WTC11 (cell line): ENCODE results near the gene LOXL3. TPM values are rescaled to one million over a fixed set of nuclear protein-coding genes. Genes with fewer than 3 reads are reported as not detected.

Experiments used
- ATAC-seq: fragments of 200-7000 bp; cut with Tn5 transposase; 2 replicates; pipeline ENCODE4 v1.10.0; 2021; ENCODE audit warnings: mild to moderate bottlenecking, moderate library complexity
- CTCF ChIA-PET: fragments of 300-600 bp; sonication (Branson Sonifier 250); formaldehyde crosslinking; loops from one replicate; lab custom pipeline; 2021; ENCODE audit warnings: antibody characterized with exemption; lab: Charles Lee
- POLR2A ChIA-PET: fragments of 350-600 bp; sonication (Branson Sonifier 250); formaldehyde crosslinking; loops from one replicate; lab custom pipeline; 2021; ENCODE audit warnings: antibody characterized with exemption; lab: Charles Lee
- DNase-seq: peaks from one replicate; pipeline ENCODE4 v3.0.0; 2021; ENCODE audit warnings: low spot score
- H3K27ac Mint-ChIP-seq: 2 replicates; pipeline ENCODE4 v1.8.0; 2021; ENCODE audit warnings: mixed read lengths
- H3K27me3 Mint-ChIP-seq: 2 replicates; pipeline ENCODE4 v1.8.0; 2021; ENCODE audit warnings: low read depth, mild to moderate bottlenecking, moderate library complexity, mixed read lengths
- H3K36me3 Mint-ChIP-seq: 2 replicates; pipeline ENCODE4 v1.8.0; 2021; ENCODE audit warnings: mixed read lengths
- H3K4me1 Mint-ChIP-seq: 2 replicates; pipeline ENCODE4 v1.8.0; 2022; ENCODE audit warnings: mixed read lengths
- H3K4me3 Mint-ChIP-seq: 2 replicates; pipeline ENCODE4 v1.8.0; 2021; ENCODE audit warnings: mild to moderate bottlenecking, moderate library complexity, mixed read lengths
- H3K9me3 Mint-ChIP-seq: 2 replicates; pipeline ENCODE4 v1.8.0; 2021; ENCODE audit warnings: mixed read lengths
- EMX1 ChIP-seq: fragments of 250-450 bp; sonication (Bioruptor Pico); IDR thresholded peaks from 2 replicates; pipeline ENCODE4 v1.8.0; 2021; ENCODE audit warnings: mild to moderate bottlenecking
- FOXJ3 ChIP-seq: sonication (generic); formaldehyde crosslinking; IDR thresholded peaks from 2 replicates; pipeline ENCODE4 v1.9.0; 2021; ENCODE audit warnings: missing genetic modification reagents, mild to moderate bottlenecking, borderline replicate concordance
- FOXP4 ChIP-seq: sonication (generic); formaldehyde crosslinking; IDR thresholded peaks from 2 replicates; pipeline ENCODE4 v1.8.0; 2022; ENCODE audit warnings: mild to moderate bottlenecking, missing genetic modification reagents
- GTF2I ChIP-seq: fragments of 250-450 bp; sonication (Bioruptor Pico); conservative IDR thresholded peaks from 2 replicates; pipeline ENCODE4 v1.4.0; 2021; ENCODE audit warnings: mild to moderate bottlenecking
- KAT7 ChIP-seq: sonication (generic); formaldehyde crosslinking; IDR thresholded peaks from 2 replicates; pipeline ENCODE4 v1.8.1; 2023; ENCODE audit warnings: missing genetic modification reagents, mild to moderate bottlenecking, borderline replicate concordance
- NFATC4 ChIP-seq: fragments of 250-450 bp; sonication (Bioruptor Pico); IDR thresholded peaks from 2 replicates; pipeline ENCODE4 v1.9.0; 2021; ENCODE audit warnings: mild to moderate bottlenecking
- NFE2L1 ChIP-seq: sonication (generic); formaldehyde crosslinking; IDR thresholded peaks from 2 replicates; pipeline ENCODE4 v1.8.1; 2023; ENCODE audit warnings: missing genetic modification reagents
- NR1H2 ChIP-seq: sonication (generic); formaldehyde crosslinking; IDR thresholded peaks from 2 replicates; pipeline ENCODE4 v1.9.0; 2021; ENCODE audit warnings: mild to moderate bottlenecking, moderate library complexity, missing genetic modification reagents
- NR3C1 ChIP-seq: sonication (generic); formaldehyde crosslinking; conservative IDR thresholded peaks from 2 replicates; pipeline ENCODE4 v1.8.1; 2023; ENCODE audit warnings: low read depth, mild to moderate bottlenecking, missing genetic modification reagents
- RORB ChIP-seq: fragments of 250-450 bp; sonication (Bioruptor Pico); IDR thresholded peaks from 2 replicates; pipeline ENCODE4 v1.9.0; 2021; ENCODE audit warnings: mild to moderate bottlenecking
- SMAD3 ChIP-seq: sonication (generic); formaldehyde crosslinking; IDR thresholded peaks from 2 replicates; pipeline ENCODE4 v1.8.0; 2022; ENCODE audit warnings: missing genetic modification reagents, mild to moderate bottlenecking, borderline replicate concordance
- ZNF121 ChIP-seq: sonication (generic); formaldehyde crosslinking; IDR thresholded peaks from 2 replicates; pipeline ENCODE4 v1.8.0; 2023; ENCODE audit warnings: missing genetic modification reagents
- ZNF396 ChIP-seq: fragments of 250-450 bp; sonication (Bioruptor Pico); IDR thresholded peaks from 2 replicates; pipeline ENCODE4 v1.8.0; 2021; ENCODE audit warnings: mild to moderate bottlenecking, moderate library complexity, borderline replicate concordance
- ZNF671 ChIP-seq: fragments of 250-450 bp; sonication (Bioruptor Pico); IDR thresholded peaks from 2 replicates; pipeline ENCODE4 v1.8.0; 2021; ENCODE audit warnings: mild to moderate bottlenecking
- total RNA-seq: library from RNA; stranded (reverse); gene quantifications from 3 replicates; pipeline ENCODE4 v1.2.3, GENCODE V29; 2021
- TF ChIP-seq, protein P1 (sequence below): sonication (generic); formaldehyde crosslinking; IDR thresholded peaks from 2 replicates; pipeline ENCODE4 v1.8.1; 2023; ENCODE audit warnings: mild to moderate bottlenecking, missing genetic modification reagents
- TF ChIP-seq, protein P2 (sequence below): fragments of 250-450 bp; sonication (Bioruptor Pico); IDR thresholded peaks from 2 replicates; pipeline ENCODE4 v2.1.2; 2022; ENCODE audit warnings: mild to moderate bottlenecking, moderate library complexity
- TF ChIP-seq, protein P3 (sequence below): fragments of 250-450 bp; sonication (Bioruptor Pico); IDR thresholded peaks from 2 replicates; pipeline ENCODE4 v1.8.0; 2021; ENCODE audit warnings: mild to moderate bottlenecking
- TF ChIP-seq, protein P4 (sequence below): sonication (generic); formaldehyde crosslinking; IDR thresholded peaks from 2 replicates; pipeline ENCODE4 v1.8.0; 2022; ENCODE audit warnings: mild to moderate bottlenecking, missing genetic modification reagents

Gene LOXL3
- total RNA-seq, 1 experiment from 2014 or later: 21.1 TPM

GRCh38 chr2:74566076-74566753 is 12.5 kb upstream of the LOXL3 start:
- DNase-seq (no peak), ATAC-seq (no peak)
- H3K27ac Mint-ChIP-seq: no peak overlapping the region
- H3K27me3 Mint-ChIP-seq: peaks cover 45% of the 10 kb centered on the region
- TF ChIP-seq ZNF396 (no peak), ZNF671 (CRISPR knock-in tag) (no peak)
- no peaks in the 10 kb centered on the region for H3K36me3 Mint-ChIP-seq
- POLR2A ChIA-PET: no interaction called here
- CTCF ChIA-PET: interaction anchor here (1.4 kb wide), 1 partner anchor 21 kb away, joined by 4 read pairs; no protein-coding TSS in a partner anchor
- no peaks in the 10 kb centered on the region for H3K9me3 Mint-ChIP-seq
- H3K4me1 Mint-ChIP-seq: no peaks in the 10 kb centered on the region
- H3K4me3 Mint-ChIP-seq: no peak overlapping the region

- ATAC-seq (no peak), DNase-seq (no peak)
- POLR2A ChIA-PET: no interaction called here
- Mint-ChIP-seq H3K27ac (no peak overlapping the region), H3K36me3 (no peaks in the 10 kb centered on the region), H3K27me3 (peaks cover 53% of the 10 kb centered on the region), H3K4me3 (no peak overlapping the region), H3K9me3 (no peaks in the 10 kb centered on the region), H3K4me1 (peaks cover 13% of the 10 kb centered on the region)
- TF ChIP-seq KAT7 (CRISPR knock-in tag) (no peak), ZNF121 (CRISPR knock-in tag) (no peak), GTF2I (no peak), RORB (CRISPR knock-in tag) (no peak), SMAD3 (no peak), EMX1 (CRISPR knock-in tag) (no peak), NFATC4 (no peak), FOXP4 (CRISPR knock-in tag) (no peak), NFE2L1 (CRISPR knock-in tag) (no peak), NR1H2 (CRISPR knock-in tag) (no peak), ZNF396 (no peak), FOXJ3 (CRISPR knock-in tag) (no peak), NR3C1 (no peak)
- TF ChIP-seq, protein P1, sequence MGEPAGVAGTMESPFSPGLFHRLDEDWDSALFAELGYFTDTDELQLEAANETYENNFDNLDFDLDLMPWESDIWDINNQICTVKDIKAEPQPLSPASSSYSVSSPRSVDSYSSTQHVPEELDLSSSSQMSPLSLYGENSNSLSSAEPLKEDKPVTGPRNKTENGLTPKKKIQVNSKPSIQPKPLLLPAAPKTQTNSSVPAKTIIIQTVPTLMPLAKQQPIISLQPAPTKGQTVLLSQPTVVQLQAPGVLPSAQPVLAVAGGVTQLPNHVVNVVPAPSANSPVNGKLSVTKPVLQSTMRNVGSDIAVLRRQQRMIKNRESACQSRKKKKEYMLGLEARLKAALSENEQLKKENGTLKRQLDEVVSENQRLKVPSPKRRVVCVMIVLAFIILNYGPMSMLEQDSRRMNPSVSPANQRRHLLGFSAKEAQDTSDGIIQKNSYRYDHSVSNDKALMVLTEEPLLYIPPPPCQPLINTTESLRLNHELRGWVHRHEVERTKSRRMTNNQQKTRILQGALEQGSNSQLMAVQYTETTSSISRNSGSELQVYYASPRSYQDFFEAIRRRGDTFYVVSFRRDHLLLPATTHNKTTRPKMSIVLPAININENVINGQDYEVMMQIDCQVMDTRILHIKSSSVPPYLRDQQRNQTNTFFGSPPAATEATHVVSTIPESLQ (CRISPR knock-in tag): no peak
- TF ChIP-seq, protein P2, sequence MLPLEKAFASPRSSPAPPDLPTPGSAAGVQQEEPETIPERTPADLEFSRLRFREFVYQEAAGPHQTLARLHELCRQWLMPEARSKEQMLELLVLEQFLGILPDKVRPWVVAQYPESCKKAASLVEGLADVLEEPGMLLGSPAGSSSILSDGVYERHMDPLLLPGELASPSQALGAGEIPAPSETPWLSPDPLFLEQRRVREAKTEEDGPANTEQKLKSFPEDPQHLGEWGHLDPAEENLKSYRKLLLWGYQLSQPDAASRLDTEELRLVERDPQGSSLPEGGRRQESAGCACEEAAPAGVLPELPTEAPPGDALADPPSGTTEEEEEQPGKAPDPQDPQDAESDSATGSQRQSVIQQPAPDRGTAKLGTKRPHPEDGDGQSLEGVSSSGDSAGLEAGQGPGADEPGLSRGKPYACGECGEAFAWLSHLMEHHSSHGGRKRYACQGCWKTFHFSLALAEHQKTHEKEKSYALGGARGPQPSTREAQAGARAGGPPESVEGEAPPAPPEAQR (CRISPR knock-in tag): no peak
- TF ChIP-seq, protein P3, sequence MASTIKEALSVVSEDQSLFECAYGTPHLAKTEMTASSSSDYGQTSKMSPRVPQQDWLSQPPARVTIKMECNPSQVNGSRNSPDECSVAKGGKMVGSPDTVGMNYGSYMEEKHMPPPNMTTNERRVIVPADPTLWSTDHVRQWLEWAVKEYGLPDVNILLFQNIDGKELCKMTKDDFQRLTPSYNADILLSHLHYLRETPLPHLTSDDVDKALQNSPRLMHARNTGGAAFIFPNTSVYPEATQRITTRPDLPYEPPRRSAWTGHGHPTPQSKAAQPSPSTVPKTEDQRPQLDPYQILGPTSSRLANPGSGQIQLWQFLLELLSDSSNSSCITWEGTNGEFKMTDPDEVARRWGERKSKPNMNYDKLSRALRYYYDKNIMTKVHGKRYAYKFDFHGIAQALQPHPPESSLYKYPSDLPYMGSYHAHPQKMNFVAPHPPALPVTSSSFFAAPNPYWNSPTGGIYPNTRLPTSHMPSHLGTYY: no peak
- TF ChIP-seq, protein P4, sequence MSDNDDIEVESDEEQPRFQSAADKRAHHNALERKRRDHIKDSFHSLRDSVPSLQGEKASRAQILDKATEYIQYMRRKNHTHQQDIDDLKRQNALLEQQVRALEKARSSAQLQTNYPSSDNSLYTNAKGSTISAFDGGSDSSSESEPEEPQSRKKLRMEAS (CRISPR knock-in tag): no peak
- CTCF ChIA-PET: no interaction called here
Measured at GRCh38 chr2:74564222-74564621, 10.5 kb upstream of the LOXL3 start.
